Loucy (cell line): ENCODE results near the gene MITD1.

Experiments used
- H2AFZ ChIP-seq: fragments of 200-600 bp; sonication (generic); 2 replicates; pipeline ENCODE4 v1.6.0; 2016; ENCODE audit warnings: antibody characterized with exemption, mild to moderate bottlenecking, low read length, moderate library complexity
- H3F3A ChIP-seq: fragments of 200-600 bp; 2 replicates; pipeline ENCODE4 v1.6.0; 2016; ENCODE audit warnings: antibody characterized with exemption, low read depth, mild to moderate bottlenecking
- H3K27me3 ChIP-seq: fragments of 200-600 bp; sonication (generic); 2 replicates; pipeline ENCODE4 v1.6.1; 2014; ENCODE audit warnings: low read length, mild to moderate bottlenecking; ENCODE audit not compliant: insufficient read depth, poor library complexity, severe bottlenecking
- H3K36me3 ChIP-seq: fragments of 200-600 bp; sonication (generic); 2 replicates; pipeline ENCODE4 v1.6.1; 2016; ENCODE audit warnings: low read length; ENCODE audit not compliant: insufficient read depth
- H3K4me1 ChIP-seq: fragments of 200-600 bp; sonication (generic); 2 replicates; pipeline ENCODE4 v1.5.1; 2014; ENCODE audit warnings: low read length, mild to moderate bottlenecking; ENCODE audit not compliant: insufficient read depth, poor library complexity, severe bottlenecking
- H3K4me2 ChIP-seq: fragments of 200-600 bp; sonication (generic); 2 replicates; pipeline ENCODE4 v1.6.0; 2014; ENCODE audit warnings: antibody characterized with exemption, low read length, low read depth, mild to moderate bottlenecking; ENCODE audit not compliant: poor library complexity, severe bottlenecking
- H3K4me3 ChIP-seq: fragments of 200-600 bp; sonication (generic); 2 replicates; pipeline ENCODE4 v1.5.1; 2014; ENCODE audit warnings: low read length, mild to moderate bottlenecking, mixed read lengths; ENCODE audit not compliant: poor library complexity, severe bottlenecking
- H3K79me2 ChIP-seq: fragments of 200-600 bp; sonication (generic); 2 replicates; pipeline ENCODE4 v1.6.1; 2014; ENCODE audit warnings: low read length; ENCODE audit not compliant: insufficient read depth
- H3K9ac ChIP-seq: fragments of 200-600 bp; sonication (generic); 2 replicates; pipeline ENCODE4 v1.6.0; 2014; ENCODE audit warnings: mild to moderate bottlenecking, low read depth, low read length, moderate library complexity; ENCODE audit not compliant: poor library complexity, severe bottlenecking
- H3K9me2 ChIP-seq: fragments of 200-600 bp; sonication (generic); replicated peaks from 2 replicates; pipeline ENCODE4 v1.6.1; 2016; ENCODE audit warnings: low read depth, low read length, mixed read lengths
- H3K9me3 ChIP-seq: fragments of 200-600 bp; sonication (generic); 2 replicates; pipeline ENCODE4 v1.6.1; 2014; ENCODE audit warnings: mild to moderate bottlenecking, antibody characterized with exemption, low read length, low read depth; ENCODE audit not compliant: insufficient read depth
- H4K20me1 ChIP-seq: fragments of 200-600 bp; sonication (generic); 2 replicates; pipeline ENCODE4 v1.6.0; 2014; ENCODE audit warnings: antibody characterized with exemption, low read length, mild to moderate bottlenecking; ENCODE audit not compliant: insufficient read depth, poor library complexity, severe bottlenecking
- EZH2phosphoT487 ChIP-seq: fragments of 200-600 bp; IDR thresholded peaks from 2 replicates; pipeline ENCODE4 v1.6.1; 2018; ENCODE audit warnings: antibody characterized with exemption, mild to moderate bottlenecking, moderate library complexity, borderline replicate concordance
- TF ChIP-seq, protein P1 (sequence below): fragments of 200-600 bp; sonication (generic); conservative IDR thresholded peaks from 2 replicates; pipeline ENCODE4 v1.5.1; 2014; ENCODE audit warnings: mild to moderate bottlenecking, antibody characterized with exemption, low read length

Gene MITD1

DNA sequence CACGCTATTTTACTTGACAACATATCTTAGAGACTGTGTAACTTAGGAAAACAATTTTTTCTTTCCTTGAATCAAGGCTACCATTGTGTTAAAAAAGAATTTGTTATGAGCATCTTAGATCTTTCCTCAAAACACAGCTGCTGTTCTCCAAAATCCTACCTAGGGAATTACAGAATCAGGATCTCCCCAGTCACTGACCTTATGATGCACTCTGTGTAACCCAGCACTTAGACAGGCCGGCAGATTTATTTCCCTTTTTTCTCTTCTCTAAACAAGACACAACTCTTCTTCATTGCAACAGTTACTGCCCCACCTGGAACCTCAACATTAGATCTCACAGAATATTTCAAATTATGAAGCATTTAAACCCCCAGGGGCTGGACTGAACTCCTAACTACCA, 52.9 kb downstream of the MITD1 start:
- H3K27me3 ChIP-seq = no peaks in the 10 kb centered on the region
- H3K9ac ChIP-seq = no peak overlapping the region
- H3F3A ChIP-seq = no peaks in the 10 kb centered on the region
- H3K9me3 ChIP-seq = no peaks in the 10 kb centered on the region
- H3K79me2 ChIP-seq = no peaks in the 10 kb centered on the region
- no peaks in the 10 kb centered on the region for H3K9me2 ChIP-seq
- no peaks in the 10 kb centered on the region for H4K20me1 ChIP-seq
- H3K4me1 ChIP-seq = no peaks in the 10 kb centered on the region
- H3K4me3 ChIP-seq = no peak overlapping the region
- no peaks in the 10 kb centered on the region for H3K36me3 ChIP-seq
- TF ChIP-seq, protein P1, sequence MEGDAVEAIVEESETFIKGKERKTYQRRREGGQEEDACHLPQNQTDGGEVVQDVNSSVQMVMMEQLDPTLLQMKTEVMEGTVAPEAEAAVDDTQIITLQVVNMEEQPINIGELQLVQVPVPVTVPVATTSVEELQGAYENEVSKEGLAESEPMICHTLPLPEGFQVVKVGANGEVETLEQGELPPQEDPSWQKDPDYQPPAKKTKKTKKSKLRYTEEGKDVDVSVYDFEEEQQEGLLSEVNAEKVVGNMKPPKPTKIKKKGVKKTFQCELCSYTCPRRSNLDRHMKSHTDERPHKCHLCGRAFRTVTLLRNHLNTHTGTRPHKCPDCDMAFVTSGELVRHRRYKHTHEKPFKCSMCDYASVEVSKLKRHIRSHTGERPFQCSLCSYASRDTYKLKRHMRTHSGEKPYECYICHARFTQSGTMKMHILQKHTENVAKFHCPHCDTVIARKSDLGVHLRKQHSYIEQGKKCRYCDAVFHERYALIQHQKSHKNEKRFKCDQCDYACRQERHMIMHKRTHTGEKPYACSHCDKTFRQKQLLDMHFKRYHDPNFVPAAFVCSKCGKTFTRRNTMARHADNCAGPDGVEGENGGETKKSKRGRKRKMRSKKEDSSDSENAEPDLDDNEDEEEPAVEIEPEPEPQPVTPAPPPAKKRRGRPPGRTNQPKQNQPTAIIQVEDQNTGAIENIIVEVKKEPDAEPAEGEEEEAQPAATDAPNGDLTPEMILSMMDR = no peak
- no peak for TF ChIP-seq EZH2phosphoT487
- H3K4me2 ChIP-seq = no peak overlapping the region
- H2AFZ ChIP-seq = no peak overlapping the region
